Measurements from ENCODE around the gene NPIPB8. TPM values are rescaled to one million over a fixed set of nuclear protein-coding genes. Genes with fewer than 3 reads are reported as not detected.
A peak's percentile ranks its signal among the peaks of the same experiment; 100 is the strongest.

Gene NPIPB8
- total and polyA plus RNA-seq, 2 of the 13 experiments (the other 11 are each of a cell fraction or from before 2014, with no cell fraction given): 0.49 to 2.3 TPM

DNA sequence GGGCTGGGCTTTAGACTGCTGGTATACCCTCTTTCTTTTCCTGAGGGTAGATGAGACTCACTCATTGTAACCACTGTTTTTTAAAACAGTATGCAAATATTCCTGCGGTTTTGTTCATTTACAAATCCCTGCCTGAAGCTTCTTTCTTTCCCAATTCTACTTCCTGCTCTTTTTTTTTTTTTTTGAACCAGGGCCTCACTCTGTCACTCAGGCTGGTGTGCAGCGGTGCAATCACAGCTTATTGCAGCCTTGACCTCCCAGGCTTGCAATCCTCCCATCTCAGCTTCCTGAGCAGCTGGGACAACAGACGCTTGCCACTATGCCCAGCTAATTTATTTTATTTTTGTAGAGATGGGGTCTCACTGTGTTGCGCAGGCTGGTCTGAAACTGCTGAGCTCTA is 20.0 kb upstream of the NPIPB8 start (continued):
- TF ChIP-seq RNF219 (CRISPR knock-in tag; IDR thresholded peaks at IDR 0.05) (no peak), ZNF282 (IDR thresholded peaks at IDR 0.05; ENCODE audit: partially characterized antibody) (no peak), ZNF678 (CRISPR knock-in tag; IDR thresholded peaks at IDR 0.05) (no peak), NR2F1 (CRISPR knock-in tag; IDR thresholded peaks at IDR 0.05) (peak in 1 of 2 experiments; percentile 56; a peak in 1 of 4 replicates), ZNF138 (CRISPR knock-in tag; IDR thresholded peaks at IDR 0.05; ENCODE audit: low read depth) (no peak), GATAD2A (CRISPR knock-in tag; IDR thresholded peaks at IDR 0.05) (peak; percentile 47), MXI1 (IDR thresholded peaks at IDR 0.05; ENCODE audit: borderline replicate concordance, low read depth, low read length) (no peak), NCOR1 (IDR thresholded peaks at IDR 0.05; ENCODE audit: borderline replicate concordance, low read length) (no peak), HMG20B (CRISPR knock-in tag; conservative IDR thresholded peaks at IDR 0.05) (no peak), RCOR2 (CRISPR knock-in tag; IDR thresholded peaks at IDR 0.05) (0 out of 2 replicates have a peak, but pooled peaks have one; percentile 16), RARA (CRISPR knock-in tag; IDR thresholded peaks at IDR 0.05) (peak; percentile 84), ZMAT3 (CRISPR knock-in tag; conservative IDR thresholded peaks at IDR 0.05) (no peak), IRF1 (CRISPR knock-in tag; IDR thresholded peaks at IDR 0.05; ENCODE audit: low read depth) (no peak), ZNF513 (CRISPR knock-in tag; conservative IDR thresholded peaks at IDR 0.05) (no peak), ZNF263 (CRISPR knock-in tag; IDR thresholded peaks at IDR 0.05) (no peak), ZNF335 (CRISPR knock-in tag; IDR thresholded peaks at IDR 0.05) (no peak), DNMT1 (CRISPR knock-in tag; IDR thresholded peaks at IDR 0.05) (no peak), IRX3 (CRISPR knock-in tag; IDR thresholded peaks at IDR 0.05; ENCODE audit: borderline replicate concordance, low read depth) (no peak), ZNF430 (CRISPR knock-in tag; IDR thresholded peaks at IDR 0.05) (no peak), RFXANK (CRISPR knock-in tag; IDR thresholded peaks at IDR 0.05) (no peak), ZNF878 (CRISPR knock-in tag; IDR thresholded peaks at IDR 0.05) (no peak)
- TF ChIP-seq, protein P1, sequence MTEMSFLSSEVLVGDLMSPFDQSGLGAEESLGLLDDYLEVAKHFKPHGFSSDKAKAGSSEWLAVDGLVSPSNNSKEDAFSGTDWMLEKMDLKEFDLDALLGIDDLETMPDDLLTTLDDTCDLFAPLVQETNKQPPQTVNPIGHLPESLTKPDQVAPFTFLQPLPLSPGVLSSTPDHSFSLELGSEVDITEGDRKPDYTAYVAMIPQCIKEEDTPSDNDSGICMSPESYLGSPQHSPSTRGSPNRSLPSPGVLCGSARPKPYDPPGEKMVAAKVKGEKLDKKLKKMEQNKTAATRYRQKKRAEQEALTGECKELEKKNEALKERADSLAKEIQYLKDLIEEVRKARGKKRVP (CRISPR knock-in tag; IDR thresholded peaks at IDR 0.05): 0 out of 4 replicates have a peak, but pooled peaks of 1 of the 2 experiments have one; percentile 34
- TF ChIP-seq, protein P2, sequence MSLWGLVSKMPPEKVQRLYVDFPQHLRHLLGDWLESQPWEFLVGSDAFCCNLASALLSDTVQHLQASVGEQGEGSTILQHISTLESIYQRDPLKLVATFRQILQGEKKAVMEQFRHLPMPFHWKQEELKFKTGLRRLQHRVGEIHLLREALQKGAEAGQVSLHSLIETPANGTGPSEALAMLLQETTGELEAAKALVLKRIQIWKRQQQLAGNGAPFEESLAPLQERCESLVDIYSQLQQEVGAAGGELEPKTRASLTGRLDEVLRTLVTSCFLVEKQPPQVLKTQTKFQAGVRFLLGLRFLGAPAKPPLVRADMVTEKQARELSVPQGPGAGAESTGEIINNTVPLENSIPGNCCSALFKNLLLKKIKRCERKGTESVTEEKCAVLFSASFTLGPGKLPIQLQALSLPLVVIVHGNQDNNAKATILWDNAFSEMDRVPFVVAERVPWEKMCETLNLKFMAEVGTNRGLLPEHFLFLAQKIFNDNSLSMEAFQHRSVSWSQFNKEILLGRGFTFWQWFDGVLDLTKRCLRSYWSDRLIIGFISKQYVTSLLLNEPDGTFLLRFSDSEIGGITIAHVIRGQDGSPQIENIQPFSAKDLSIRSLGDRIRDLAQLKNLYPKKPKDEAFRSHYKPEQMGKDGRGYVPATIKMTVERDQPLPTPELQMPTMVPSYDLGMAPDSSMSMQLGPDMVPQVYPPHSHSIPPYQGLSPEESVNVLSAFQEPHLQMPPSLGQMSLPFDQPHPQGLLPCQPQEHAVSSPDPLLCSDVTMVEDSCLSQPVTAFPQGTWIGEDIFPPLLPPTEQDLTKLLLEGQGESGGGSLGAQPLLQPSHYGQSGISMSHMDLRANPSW (CRISPR knock-in tag; IDR thresholded peaks at IDR 0.05; ENCODE audit: borderline replicate concordance): no peak

Data from HepG2 (cell line).